ENCODE results near the gene C1orf232.
A peak's percentile ranks its signal among the peaks of the same experiment; 100 is the strongest.

The C1orf232 gene

GRCh38 chr1:26156285-26157038, 12.3 kb downstream of the C1orf232 start:
- DNase-seq: no peak
- no peak for ATAC-seq

- no peak for DNase-seq
- no peak for ATAC-seq
Measured at GRCh38 chr1:26155370-26156284, 13.1 kb downstream of the C1orf232 start.

GRCh38 chr1:26154750-26155149, 14.0 kb downstream of the C1orf232 start:
- DNase-seq (no peak), ATAC-seq (no peak)

- DNase-seq (no peak), ATAC-seq (no peak)
Measured at GRCh38 chr1:26153966-26154532, 14.7 kb downstream of the C1orf232 start.

- no peak for DNase-seq
- ATAC-seq: no peak
Measured at GRCh38 chr1:26148887-26149286, 19.9 kb downstream of the C1orf232 start.

GRCh38 chr1:26145960-26146294, 22.8 kb downstream of the C1orf232 start:
- no peak for ATAC-seq

GRCh38 chr1:26145041-26145959, 23.5 kb downstream of the C1orf232 start:
- ATAC-seq: peak; percentile 84
- peak; percentile 77 for DNase-seq

More at GRCh38 chr1:26145960-26146294, 22.8 kb downstream of the C1orf232 start:
- DNase-seq: no peak

- ATAC-seq (no peak), DNase-seq (no peak)
Measured at GRCh38 chr1:26142159-26142558, 26.6 kb downstream of the C1orf232 start.

- no peak for DNase-seq
- ATAC-seq: no peak
Measured at GRCh38 chr1:26138974-26139558, 29.7 kb downstream of the C1orf232 start.

- DNase-seq: no peak
- no peak for ATAC-seq
Measured at GRCh38 chr1:26134466-26134865, 34.3 kb downstream of the C1orf232 start.

GRCh38 chr1:26132834-26133167, 36.0 kb downstream of the C1orf232 start:
- no peak for ATAC-seq
- no peak for DNase-seq

- DNase-seq (no peak), ATAC-seq (no peak)
Measured at GRCh38 chr1:26132128-26132833, 36.5 kb downstream of the C1orf232 start.

- DNase-seq (no peak), ATAC-seq (no peak)
Measured at GRCh38 chr1:26130695-26131094, 38.1 kb downstream of the C1orf232 start.

GRCh38 chr1:26129778-26130177, 39.0 kb downstream of the C1orf232 start:
- no peak for ATAC-seq
- no peak for DNase-seq

GRCh38 chr1:26127235-26128163, 41.3 kb downstream of the C1orf232 start:
- DNase-seq (no peak), ATAC-seq (no peak)

GRCh38 chr1:26126321-26127084, 42.3 kb downstream of the C1orf232 start:
- ATAC-seq (peak; percentile 89), DNase-seq (peak; percentile 22)

GRCh38 chr1:26125946-26126320, 42.8 kb downstream of the C1orf232 start:
- ATAC-seq: no peak

GRCh38 chr1:26125382-26125781, 43.4 kb downstream of the C1orf232 start:
- DNase-seq (no peak), ATAC-seq (no peak)

More at GRCh38 chr1:26125946-26126320, 42.8 kb downstream of the C1orf232 start:
- DNase-seq: no peak

All from stimulated activated naive CD8-positive, alpha-beta T cell treated with anti-CD3 and anti-CD28 coated beads, Interleukin-15, Interleukin-2, amounts not matched to agents 100 U/mL and 50 U/mL, for 24 hours (primary cell).